Measurements from ENCODE around the gene OR1L1. TPM values are rescaled to one million over a fixed set of nuclear protein-coding genes. Genes with fewer than 3 reads are reported as not detected.

Gene OR1L1
- not detected for total RNA-seq
- not detected for polyA plus RNA-seq (ENCODE audit: insufficient read length in 2 of 2)
- long read RNA-seq, donor 1: 0 reads
- long read RNA-seq, donor 2: 0 reads
- long read RNA-seq, donor 3: 0 reads
- long read RNA-seq, donor 4: 0 reads

GRCh38 chr9:122661416-122661815 lies at the start of gene OR1L1:
TSS of gene OR1L1 (plus strand) at chr9:122661716. CDS start at chr9:122661716, 0 bp downstream.
- no peak for DNase-seq (ENCODE audit: low read depth in 4 of 6, low spot score in 6 of 6)
- H3K36me3 ChIP-seq (ENCODE audit: control insufficient read depth, insufficient read depth, low read length): no peaks in the 10 kb centered on the region
- H3K27ac ChIP-seq (ENCODE audit: low read depth, low read length): no peak within 1 kb of the TSS
- no peaks in the 10 kb centered on the region for H3K9me3 ChIP-seq (ENCODE audit: control insufficient read depth, insufficient read depth, low read length)
- no peak within 1 kb of the TSS for H3K4me3 ChIP-seq (ENCODE audit: low read depth, low read length)
- no peaks in the 10 kb centered on the region for H3K4me1 ChIP-seq (ENCODE audit: control insufficient read depth, insufficient read depth, low read length)
- H3K27me3 ChIP-seq (ENCODE audit: control insufficient read depth, insufficient read depth, low read length): no peaks in the 10 kb centered on the region
- 78% methylated on average over 2 of the region's 2 CpGs for WGBS (ENCODE audit: insufficient coverage)

DNA sequence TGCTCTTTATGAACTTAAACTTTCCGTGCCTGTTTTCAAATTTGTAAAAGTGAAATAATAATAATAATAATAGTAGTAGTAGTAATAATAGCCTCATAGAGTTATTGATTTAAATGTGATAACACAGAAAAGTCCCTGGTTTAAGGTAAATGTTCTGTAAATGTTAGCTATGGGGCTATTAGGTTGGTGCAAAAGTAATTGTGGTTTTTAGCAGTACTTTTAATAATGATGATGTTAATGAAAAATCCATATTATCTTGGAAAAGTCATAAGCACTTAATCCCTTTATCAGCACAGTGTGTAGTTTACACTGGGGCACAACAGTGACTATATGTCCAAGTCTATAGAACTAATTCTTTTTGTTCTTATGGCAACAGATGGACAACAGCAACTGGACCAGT lies 47.2 kb upstream of the OR1L1 start, which contains the start of gene OR1Q1:
OR1Q1 (plus strand) TSS at position 377 of the 400 bp plus-strand sequence; CDS start at position 377, 0 bp downstream.
- Histone ChIP-seq H3K36me3 (ENCODE audit: control insufficient read depth, insufficient read depth, low read length) (no peaks in the 10 kb centered on the region), H3K27me3 (ENCODE audit: control insufficient read depth, insufficient read depth, low read length) (peaks cover 2% of the 10 kb centered on the region), H3K27ac (ENCODE audit: low read depth, low read length) (no peak within 1 kb of the TSS), H3K4me3 (ENCODE audit: low read depth, low read length) (no peak within 1 kb of the TSS), H3K4me1 (ENCODE audit: control insufficient read depth, insufficient read depth, low read length) (no peaks in the 10 kb centered on the region), H3K9me3 (ENCODE audit: control insufficient read depth, insufficient read depth, low read length) (no peaks in the 10 kb centered on the region)
- no CpG with 5 or more reads among the region's 1 CpG for WGBS (ENCODE audit: insufficient coverage)
- DNase-seq (ENCODE audit: low read depth in 4 of 6, low spot score in 6 of 6): no peak

GRCh38 chr9:122619996-122620395 lies 41.5 kb upstream of the OR1L1 start:
- H3K4me3 ChIP-seq (ENCODE audit: low read depth, low read length): no peak overlapping the region
- H3K27ac ChIP-seq (ENCODE audit: low read depth, low read length): no peak overlapping the region
- 68% methylated on average over 4 of the region's 7 CpGs for WGBS (ENCODE audit: insufficient coverage)
- no peaks in the 10 kb centered on the region for H3K4me1 ChIP-seq (ENCODE audit: control insufficient read depth, insufficient read depth, low read length)
- DNase-seq (ENCODE audit: low read depth in 4 of 6, low spot score in 6 of 6): no peak
- no peaks in the 10 kb centered on the region for H3K36me3 ChIP-seq (ENCODE audit: control insufficient read depth, insufficient read depth, low read length)
- H3K27me3 ChIP-seq (ENCODE audit: control insufficient read depth, insufficient read depth, low read length): no peaks in the 10 kb centered on the region
- H3K9me3 ChIP-seq (ENCODE audit: control insufficient read depth, insufficient read depth, low read length): no peaks in the 10 kb centered on the region

DNA sequence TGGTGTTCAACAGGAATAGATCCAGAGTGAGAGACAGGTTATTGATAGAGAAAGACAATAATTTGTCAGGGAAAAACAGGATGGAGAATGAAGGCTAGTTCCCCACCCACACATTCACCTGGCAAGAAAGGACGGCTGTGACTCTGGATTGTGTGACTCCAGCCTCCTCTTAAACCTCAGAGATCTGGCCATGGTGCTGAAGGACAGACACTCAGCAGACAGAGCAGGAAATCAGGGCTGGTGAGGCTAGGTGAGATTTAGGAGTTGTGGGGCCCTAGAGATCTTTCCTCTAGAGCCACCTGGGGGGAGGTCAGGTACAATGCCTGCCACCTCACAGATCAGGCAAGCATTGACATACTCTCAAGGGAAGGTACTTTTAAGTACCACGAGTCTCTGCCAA lies 19.3 kb upstream of the OR1L1 start:
- no peaks in the 10 kb centered on the region for H3K27me3 ChIP-seq (ENCODE audit: control insufficient read depth, insufficient read depth, low read length)
- H3K27ac ChIP-seq (ENCODE audit: low read depth, low read length): no peak overlapping the region
- no peak overlapping the region for H3K4me3 ChIP-seq (ENCODE audit: low read depth, low read length)
- no peak for DNase-seq (ENCODE audit: low read depth in 4 of 6, low spot score in 6 of 6)
- no CpG with 5 or more reads among the region's 2 CpGs for WGBS (ENCODE audit: insufficient coverage)
- no peaks in the 10 kb centered on the region for H3K36me3 ChIP-seq (ENCODE audit: control insufficient read depth, insufficient read depth, low read length)
- no peaks in the 10 kb centered on the region for H3K4me1 ChIP-seq (ENCODE audit: control insufficient read depth, insufficient read depth, low read length)
- H3K9me3 ChIP-seq (ENCODE audit: control insufficient read depth, insufficient read depth, low read length): no peaks in the 10 kb centered on the region

- Histone ChIP-seq H3K27ac (ENCODE audit: low read depth, low read length) (no peak overlapping the region), H3K4me1 (ENCODE audit: control insufficient read depth, insufficient read depth, low read length) (no peaks in the 10 kb centered on the region), H3K9me3 (ENCODE audit: control insufficient read depth, insufficient read depth, low read length) (no peaks in the 10 kb centered on the region), H3K27me3 (ENCODE audit: control insufficient read depth, insufficient read depth, low read length) (peaks cover 2% of the 10 kb centered on the region), H3K36me3 (ENCODE audit: control insufficient read depth, insufficient read depth, low read length) (no peaks in the 10 kb centered on the region), H3K4me3 (ENCODE audit: low read depth, low read length) (no peak overlapping the region)
- WGBS (ENCODE audit: insufficient coverage): 30% methylated on average over 1 of the region's 1 CpG
- no peak for DNase-seq (ENCODE audit: low read depth in 4 of 6, low spot score in 6 of 6)
Observed at GRCh38 chr9:122656378-122656777, 5.1 kb upstream of the OR1L1 start.

GRCh38 chr9:122657527-122657926 lies 4.0 kb upstream of the OR1L1 start, which contains the start of gene OR1B1:
TSS of gene OR1B1 (minus strand) at chr9:122657627.
- WGBS (ENCODE audit: insufficient coverage): no CpG with 5 or more reads among the region's 3 CpGs
- H3K36me3 ChIP-seq (ENCODE audit: control insufficient read depth, insufficient read depth, low read length): no peaks in the 10 kb centered on the region
- H3K27ac ChIP-seq (ENCODE audit: low read depth, low read length): no peak within 1 kb of the TSS
- peaks cover 2% of the 10 kb centered on the region for H3K27me3 ChIP-seq (ENCODE audit: control insufficient read depth, insufficient read depth, low read length)
- no peaks in the 10 kb centered on the region for H3K9me3 ChIP-seq (ENCODE audit: control insufficient read depth, insufficient read depth, low read length)
- no peaks in the 10 kb centered on the region for H3K4me1 ChIP-seq (ENCODE audit: control insufficient read depth, insufficient read depth, low read length)
- H3K4me3 ChIP-seq (ENCODE audit: low read depth, low read length): no peak within 1 kb of the TSS
- no peak for DNase-seq (ENCODE audit: low read depth in 4 of 6, low spot score in 6 of 6)

DNA sequence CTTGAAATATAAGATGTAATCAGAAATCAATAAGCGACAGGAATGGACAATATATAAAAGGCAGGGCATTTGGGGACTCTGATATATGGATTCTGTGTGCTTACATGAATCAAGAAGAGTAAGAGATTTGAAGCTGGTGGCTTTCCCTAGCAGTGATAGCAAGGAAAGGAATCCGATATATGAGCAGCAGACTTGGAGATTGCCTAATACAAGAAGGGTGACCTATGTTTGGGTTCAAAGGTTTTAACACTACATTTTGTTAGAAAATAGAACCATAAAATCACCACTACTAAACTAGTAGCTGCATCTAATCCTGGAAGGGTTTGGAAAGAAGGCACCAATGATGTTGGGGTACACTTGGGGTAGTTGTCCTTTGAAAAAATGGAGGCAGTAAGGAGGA lies 11.0 kb downstream of the OR1L1 start:
- Histone ChIP-seq H3K4me1 (ENCODE audit: control insufficient read depth, insufficient read depth, low read length) (no peaks in the 10 kb centered on the region), H3K27ac (ENCODE audit: low read depth, low read length) (no peak overlapping the region), H3K36me3 (ENCODE audit: control insufficient read depth, insufficient read depth, low read length) (no peaks in the 10 kb centered on the region), H3K27me3 (ENCODE audit: control insufficient read depth, insufficient read depth, low read length) (no peaks in the 10 kb centered on the region), H3K4me3 (ENCODE audit: low read depth, low read length) (no peak overlapping the region), H3K9me3 (ENCODE audit: control insufficient read depth, insufficient read depth, low read length) (no peaks in the 10 kb centered on the region)
- no peak for DNase-seq (ENCODE audit: low read depth in 4 of 6, low spot score in 6 of 6)
- 88% methylated on average over 1 of the region's 2 CpGs for WGBS (ENCODE audit: insufficient coverage)

- H3K9me3 ChIP-seq (ENCODE audit: control insufficient read depth, insufficient read depth, low read length): peaks cover 7% of the 10 kb centered on the region
- no peak for DNase-seq (ENCODE audit: low read depth in 4 of 6, low spot score in 6 of 6)
- no peaks in the 10 kb centered on the region for H3K36me3 ChIP-seq (ENCODE audit: control insufficient read depth, insufficient read depth, low read length)
- no peak overlapping the region for H3K4me3 ChIP-seq (ENCODE audit: low read depth, low read length)
- H3K4me1 ChIP-seq (ENCODE audit: control insufficient read depth, insufficient read depth, low read length): no peaks in the 10 kb centered on the region
- no peaks in the 10 kb centered on the region for H3K27me3 ChIP-seq (ENCODE audit: control insufficient read depth, insufficient read depth, low read length)
- no peak overlapping the region for H3K27ac ChIP-seq (ENCODE audit: low read depth, low read length)
Observed at GRCh38 chr9:122684851-122685250, 23.3 kb downstream of the OR1L1 start.

- no CpG with 5 or more reads among the region's 1 CpG for WGBS (ENCODE audit: insufficient coverage)
- peaks cover 1% of the 10 kb centered on the region for H3K9me3 ChIP-seq (ENCODE audit: control insufficient read depth, insufficient read depth, low read length)
- DNase-seq (ENCODE audit: low read depth in 4 of 6, low spot score in 6 of 6): no peak
Observed at GRCh38 chr9:122695696-122696095, 34.2 kb downstream of the OR1L1 start.

More at GRCh38 chr9:122695696-122696095, 34.2 kb downstream of the OR1L1 start:
- Histone ChIP-seq H3K4me3 (ENCODE audit: low read depth, low read length) (no peak overlapping the region), H3K36me3 (ENCODE audit: control insufficient read depth, insufficient read depth, low read length) (no peaks in the 10 kb centered on the region), H3K27me3 (ENCODE audit: control insufficient read depth, insufficient read depth, low read length) (no peaks in the 10 kb centered on the region), H3K27ac (ENCODE audit: low read depth, low read length) (no peak overlapping the region), H3K4me1 (ENCODE audit: control insufficient read depth, insufficient read depth, low read length) (no peaks in the 10 kb centered on the region)
